Measurements from ENCODE around the gene AK9. TPM values are rescaled to one million over a fixed set of nuclear protein-coding genes. Genes with fewer than 3 reads are reported as not detected.

AK9 gene
- total and polyA plus RNA-seq, 2 of the 8 experiments (the other 6 are each of a cell fraction or from before 2014, with no cell fraction given), result 1.8 to 2.2 TPM

- H3K18ac ChIP-seq (ENCODE audit: extremely low read depth, low read length), result no peak overlapping the region
- 89% methylated on average over 2 of the region's 2 CpGs; no CpG with 5 or more reads in 1 of the 2 experiments for WGBS, 2 experiments (ENCODE audit: extremely low coverage in 1 of 2, insufficient coverage in 1 of 2, insufficient read length in 1 of 2, insufficient replicate concordance in 2 of 2, low coverage in 1 of 2, low lambda C conversion rate in 2 of 2, missing lambda C conversion rate in 1 of 2)
- H3K9me3 ChIP-seq (ENCODE audit: insufficient read depth in 2 of 2, low read depth in 1 of 2, low read length in 1 of 2), result no peaks in the 10 kb centered on the region
- no peak overlapping the region for H3K56ac ChIP-seq (replicated peaks; ENCODE audit: insufficient read length, low read depth, low read length)
- H3K4ac ChIP-seq (replicated peaks; ENCODE audit: insufficient read length, low read depth, low read length), result no peak overlapping the region
- H4K5ac ChIP-seq (ENCODE audit: insufficient read length, low read depth, low read length), result no peak overlapping the region
- H2BK5ac ChIP-seq (ENCODE audit: low read depth, low read length), result no peak overlapping the region
- no peaks in the 10 kb centered on the region; the same call in 1 of the 2 replicates for H3K79me1 ChIP-seq (ENCODE audit: low read depth, low read length)
- no peak overlapping the region for H3K14ac ChIP-seq (ENCODE audit: insufficient read length)
- no peak overlapping the region for H2AK5ac ChIP-seq (ENCODE audit: low read depth, low read length)
- no peak overlapping the region for H2AFZ ChIP-seq (ENCODE audit: low read length)
- H3K27ac ChIP-seq (ENCODE audit: low read depth, low read length), result no peak overlapping the region
- no peak overlapping the region for H4K8ac ChIP-seq (ENCODE audit: extremely low read depth, insufficient read depth, low read length)
- H3K23ac ChIP-seq (ENCODE audit: insufficient read length), result no peak overlapping the region
- FAIRE-seq (no peak), DNase-seq (ENCODE audit: low read depth in 1 of 2, low spot score in 2 of 2) (no peak)
- H2BK20ac ChIP-seq (ENCODE audit: low read length), result no peak overlapping the region
- H3K4me2 ChIP-seq (ENCODE audit: insufficient read depth in 1 of 2, low read depth in 2 of 2, low read length in 2 of 2), result no peak overlapping the region
- no peak overlapping the region for H3K4me3 ChIP-seq (ENCODE audit: extremely low read depth in 1 of 4, insufficient read depth in 2 of 4, low read depth in 3 of 4, low read length in 4 of 4)
- no peaks in the 10 kb centered on the region for H3K27me3 ChIP-seq (replicated peaks in 1 of 4; ENCODE audit: control insufficient read depth in 3 of 4, extremely low read depth in 1 of 4, insufficient read depth in 3 of 4, low read length in 3 of 4)
- no peaks in the 10 kb centered on the region; a peak in 1 of 4 replicates for H3K79me2 ChIP-seq (ENCODE audit: control insufficient read depth in 1 of 2, insufficient read depth in 2 of 2, low read length in 2 of 2)
- peaks cover 8% of the 10 kb centered on the region for H3K23me2 ChIP-seq (ENCODE audit: low read depth, low read length)
- H3K36me3 ChIP-seq (ENCODE audit: control insufficient read depth in 2 of 4, insufficient read depth in 4 of 4, low read length in 3 of 4), result peaks cover 0 to 22% (median 8%) of the 10 kb centered on the region in 4 experiments; a peak in 5 of 8 replicates
- H3K9ac ChIP-seq (replicated peaks in 1 of 4; ENCODE audit: extremely low read depth in 1 of 4, low read depth in 3 of 4, low read length in 3 of 4), result no peak overlapping the region
- H3K4me1 ChIP-seq (replicated peaks in 1 of 4; ENCODE audit: control insufficient read depth in 3 of 4, insufficient read depth in 4 of 4, low read length in 3 of 4), result peaks cover 0 to 16% (median 10%) of the 10 kb centered on the region in 4 experiments; a peak in 6 of 7 replicates
- ChIA-PET POLR2A (ENCODE audit: partially characterized antibody) (interaction anchor here (7.5 kb wide), 1 partner anchor 11 kb away, joined by 85 read pairs; the partner anchor contains the start of genes PPIL6 and SMPD2), CTCF (ENCODE audit: partially characterized antibody) (interaction anchor here (1.2 to 7.5 kb wide), 3 partner anchors 10 to 69 kb away, joined by 3 to 63 read pairs (median 6); partner anchors contain the start of genes PPIL6 and SMPD2)
- H4K91ac ChIP-seq (replicated peaks; ENCODE audit: insufficient read length, low read length), result no peak overlapping the region
- no peak overlapping the region for H2BK120ac ChIP-seq (replicated peaks; ENCODE audit: low read depth, low read length)
- peaks cover 0 to 5% of the 10 kb centered on the region in 2 experiments for H4K20me1 ChIP-seq (replicated peaks in 1 of 2; ENCODE audit: control insufficient read depth in 1 of 2, insufficient read depth in 2 of 2, low read length in 2 of 2)
- no peak overlapping the region for H2BK15ac ChIP-seq (ENCODE audit: low read length)
- no peak overlapping the region for H2BK12ac ChIP-seq (ENCODE audit: low read depth, low read length)
- TF ChIP-seq NRF1 (IDR thresholded peaks at IDR 0.05; ENCODE audit: low read depth, low read length) (no peak), TBP (IDR thresholded peaks at IDR 0.05; ENCODE audit: low read depth, low read length) (no peak), CBX8 (IDR thresholded peaks at IDR 0.05; ENCODE audit: borderline replicate concordance, low read depth, low read length) (no peak)
Measured at GRCh38 chr6:109453156-109453555, 237.8 kb downstream of the AK9 start.
